OCI-LY7 (cell line): Measurements from ENCODE around the gene GZMM.

Experiments
- CTCF ChIP-seq: fragments of 200-600 bp; sonication (generic); conservative IDR thresholded peaks from 2 replicates; pipeline ENCODE4 v1.5.1; 2014; ENCODE audit warnings: mild to moderate bottlenecking, antibody characterized with exemption, low read length, moderate library complexity, mixed read lengths
- EZH2phosphoT487 ChIP-seq: fragments of 200-600 bp; sonication (generic); IDR thresholded peaks from 2 replicates; pipeline ENCODE4 v1.6.1; 2018; ENCODE audit warnings: low read depth, borderline replicate concordance, mild to moderate bottlenecking, mixed run types, antibody characterized with exemption, low read length, moderate library complexity, mixed read lengths

DNA sequence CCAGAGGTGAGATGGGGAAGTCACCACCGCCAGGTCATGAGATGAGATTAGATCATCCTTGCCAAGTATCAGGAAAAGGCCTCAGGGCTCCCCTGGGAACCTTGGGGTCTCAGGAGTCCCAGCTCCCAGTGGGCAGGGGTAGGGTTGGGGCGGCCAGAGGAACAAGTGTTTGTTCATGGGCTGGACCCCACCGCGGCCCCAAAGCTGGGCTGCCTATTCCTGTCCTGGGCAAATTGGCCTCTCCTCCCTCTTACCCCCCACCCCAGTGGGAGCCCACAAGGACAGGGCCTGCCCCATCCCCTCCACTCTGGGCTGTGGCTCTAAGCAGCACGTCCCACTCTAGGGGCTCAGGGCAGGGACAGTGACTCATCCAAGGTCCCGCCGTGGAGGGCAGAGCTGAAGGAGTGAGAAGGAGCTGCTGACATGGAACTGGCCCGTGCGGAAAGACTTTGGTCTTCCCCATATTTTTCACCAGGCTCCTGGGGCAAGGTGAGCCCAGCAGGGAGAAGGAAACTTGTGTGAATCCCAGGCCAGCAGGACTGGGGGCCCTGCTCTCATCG lies 41.8 kb downstream of the GZMM start:
- TF ChIP-seq CTCF (no peak), EZH2phosphoT487 (no peak)
